Colonic mucosa (tissue), 4 donors: ENCODE results near the gene TNFRSF21. TPM values are rescaled to one million over a fixed set of nuclear protein-coding genes. Genes with fewer than 3 reads are reported as not detected.

Experiments used
- DNase-seq: peaks from one replicate; pipeline ENCODE4 v3.0.0-alpha.2; 2020
- H3K27ac ChIP-seq: fragments of 200-600 bp; one replicate; pipeline ENCODE4 v1.8.0; 2021
- H3K27me3 ChIP-seq: fragments of 200-600 bp; one replicate; pipeline ENCODE4 v1.8.0; 2021
- H3K36me3 ChIP-seq: fragments of 200-600 bp; one replicate; pipeline ENCODE4 v1.8.0; 2021
- H3K4me1 ChIP-seq: fragments of 200-600 bp; one replicate; pipeline ENCODE4 v1.8.0; 2021; ENCODE audit warnings: mild to moderate bottlenecking
- H3K4me3 ChIP-seq: fragments of 200-600 bp; one replicate; pipeline ENCODE4 v1.8.0; 2021
- H3K9ac ChIP-seq, 2 donors: one replicate each; pipeline ENCODE4 v1.7.0; 2013; ENCODE audit warnings: control low read depth in 2 of 2, low read depth in 2 of 2, low read length in 2 of 2
- H3K9me3 ChIP-seq: fragments of 200-600 bp; one replicate; pipeline ENCODE4 v1.8.0; 2021
- CTCF ChIP-seq: fragments of 200-600 bp; IDR thresholded peaks from one replicate; pipeline ENCODE4 v1.8.0; 2022; ENCODE audit warnings: antibody characterized with exemption, mild to moderate bottlenecking
- intact Hi-C: fragments of 100-400 bp; cut with DNase I; formaldehyde crosslinking; loops from one replicate; pipeline ENCODE4 v1.14.1; 2022
- total RNA-seq, 2 donors: library from RNA; stranded (reverse); fragmentation: NEBNext Ultra II Directional in 1 of 2; extraction: Animal tissue kit (Norgen Biotek cat#: 25700) in 1 of 2; gene quantifications; one replicate each; pipeline ENCODE4 v1.2.1, GENCODE V29; 2021
- donor health status: healthy.
- donor health status: DM: no; HTN: no; CAD: no.
- donor health status: DM: no; HTN: no; CAD: no.

The TNFRSF21 gene
- total RNA-seq, 2 donors from 2014 or later: 74.0 to 102 TPM

- H3K4me3 ChIP-seq: no peak overlapping the region
- no peaks in the 10 kb centered on the region for H3K9me3 ChIP-seq
- intact Hi-C loops: no loop called here
- H3K27me3 ChIP-seq: no peaks in the 10 kb centered on the region
- no peak for TF ChIP-seq CTCF
- no peaks in the 10 kb centered on the region for H3K36me3 ChIP-seq
- no peak for DNase-seq
- H3K27ac ChIP-seq: peak overlapping the region; percentile 51
- no peak overlapping the region for H3K9ac ChIP-seq
- peaks cover 9% of the 10 kb centered on the region for H3K4me1 ChIP-seq
Observed at GRCh38 chr6:47237196-47237595, 72.5 kb downstream of the TNFRSF21 start.

- no peaks in the 10 kb centered on the region for H3K36me3 ChIP-seq
- peak overlapping the region in 1 of 2 donors; percentile 39 for H3K9ac ChIP-seq
- intact Hi-C loops: no loop called here
- peaks cover 8% of the 10 kb centered on the region for H3K4me1 ChIP-seq
- no peaks in the 10 kb centered on the region for H3K9me3 ChIP-seq
- no peak for TF ChIP-seq CTCF
- H3K27me3 ChIP-seq: no peaks in the 10 kb centered on the region
- H3K27ac ChIP-seq: peak overlapping the region; percentile 51
- DNase-seq: peak; percentile 63
- H3K4me3 ChIP-seq: no peak overlapping the region
Observed at GRCh38 chr6:47235964-47236760, 73.5 kb downstream of the TNFRSF21 start.

GRCh38 chr6:47235421-47235820 lies 74.3 kb downstream of the TNFRSF21 start:
- no peak for TF ChIP-seq CTCF
- no peak for DNase-seq
- peak overlapping the region in 1 of 2 donors; percentile 7 for H3K9ac ChIP-seq
- H3K27ac ChIP-seq: peak overlapping the region; percentile 51
- H3K4me3 ChIP-seq: no peak overlapping the region
- peaks cover 8% of the 10 kb centered on the region for H3K4me1 ChIP-seq
- H3K9me3 ChIP-seq: no peaks in the 10 kb centered on the region
- intact Hi-C loops: no loop called here
- no peaks in the 10 kb centered on the region for H3K36me3 ChIP-seq
- H3K27me3 ChIP-seq: no peaks in the 10 kb centered on the region

- no peak for TF ChIP-seq CTCF
- Histone ChIP-seq H3K4me3 (no peak overlapping the region), H3K4me1 (peaks cover 8% of the 10 kb centered on the region), H3K36me3 (no peaks in the 10 kb centered on the region), H3K9me3 (no peaks in the 10 kb centered on the region), H3K27ac (no peak overlapping the region), H3K27me3 (no peaks in the 10 kb centered on the region), H3K9ac (no peak overlapping the region)
- DNase-seq: no peak
- intact Hi-C loops: no loop called here
Observed at GRCh38 chr6:47234266-47234933, 75.3 kb downstream of the TNFRSF21 start.

- intact Hi-C loops: no loop called here
- Histone ChIP-seq H3K4me3 (no peak overlapping the region), H3K27ac (peak overlapping the region; percentile 66), H3K9me3 (no peaks in the 10 kb centered on the region), H3K27me3 (no peaks in the 10 kb centered on the region), H3K9ac (no peak overlapping the region), H3K4me1 (no peaks in the 10 kb centered on the region), H3K36me3 (no peaks in the 10 kb centered on the region)
- TF ChIP-seq CTCF: no peak
- DNase-seq: no peak
Observed at GRCh38 chr6:47231151-47231550, 78.6 kb downstream of the TNFRSF21 start.
